Stimulated activated CD4-positive, alpha-beta T cell treated with anti-CD3 and anti-CD28 coated beads, Interleukin-2, amount 100 ng/mL, for 24 hours (primary cell): ENCODE results near the gene GTF2F2.

ENCODE experiments used
- DNase-seq, 2 donors: peaks; one replicate each; pipeline ENCODE4 v3.0.0-alpha.2; 2020

GTF2F2 gene

DNA sequence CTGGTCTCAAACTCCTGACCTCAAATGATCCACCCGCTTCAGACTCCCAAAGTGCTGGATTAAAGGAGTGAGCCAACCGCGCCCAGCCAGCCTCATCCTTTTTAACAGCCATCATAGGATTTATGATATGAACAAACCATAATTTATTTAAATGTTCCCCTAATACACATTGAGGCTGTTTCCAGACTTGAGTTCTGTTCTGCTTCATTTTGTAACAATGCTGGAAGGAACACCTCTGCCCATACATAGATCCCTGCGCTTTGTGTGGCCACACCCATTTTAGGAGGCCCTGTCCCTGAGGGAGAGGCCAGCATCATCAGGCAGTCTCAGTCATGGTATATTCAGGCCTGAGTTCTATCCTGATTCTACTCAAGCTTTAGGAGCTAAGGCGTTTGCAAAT lies 184.8 kb downstream of the GTF2F2 start:
- no peak for DNase-seq

GRCh38 chr13:45306966-45307365 lies 186.7 kb downstream of the GTF2F2 start:
- DNase-seq: no peak

DNA sequence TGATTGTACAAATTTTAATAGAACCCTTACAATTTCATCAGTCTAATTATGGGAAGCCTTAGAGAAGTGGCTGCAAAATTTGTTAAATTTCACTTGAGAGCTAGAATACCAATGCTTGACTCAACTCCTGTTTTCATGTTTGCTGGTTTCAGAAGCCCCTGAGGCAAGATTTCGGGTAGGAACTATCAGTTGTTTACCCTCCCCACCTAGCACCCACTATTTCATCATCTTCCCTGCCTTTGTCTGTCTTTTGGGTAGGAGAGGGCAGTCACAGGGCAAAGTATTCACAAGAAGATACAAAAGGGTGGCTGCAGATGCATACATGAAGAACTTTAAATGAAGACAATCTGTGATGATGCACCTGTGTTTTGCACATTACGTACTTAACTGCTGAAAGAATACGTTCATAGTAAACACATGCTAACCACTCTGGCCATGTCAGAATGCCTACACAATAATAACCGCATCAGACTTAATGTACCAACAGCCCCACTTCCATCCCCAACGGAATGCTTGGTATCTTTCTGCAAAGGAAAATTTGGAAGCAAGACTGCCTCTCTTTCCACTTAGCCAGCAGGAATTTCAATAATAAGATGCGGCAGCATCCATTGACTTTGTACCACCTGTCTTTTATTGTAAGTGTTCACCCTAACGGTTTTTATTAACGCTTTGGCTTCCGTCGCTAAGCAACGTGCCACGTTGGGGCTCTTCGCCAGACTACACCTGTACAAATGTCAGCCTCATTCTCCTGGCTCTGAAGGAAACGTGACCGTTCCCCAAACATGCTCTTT lies 190.2 kb downstream of the GTF2F2 start:
- no peak for DNase-seq

DNA sequence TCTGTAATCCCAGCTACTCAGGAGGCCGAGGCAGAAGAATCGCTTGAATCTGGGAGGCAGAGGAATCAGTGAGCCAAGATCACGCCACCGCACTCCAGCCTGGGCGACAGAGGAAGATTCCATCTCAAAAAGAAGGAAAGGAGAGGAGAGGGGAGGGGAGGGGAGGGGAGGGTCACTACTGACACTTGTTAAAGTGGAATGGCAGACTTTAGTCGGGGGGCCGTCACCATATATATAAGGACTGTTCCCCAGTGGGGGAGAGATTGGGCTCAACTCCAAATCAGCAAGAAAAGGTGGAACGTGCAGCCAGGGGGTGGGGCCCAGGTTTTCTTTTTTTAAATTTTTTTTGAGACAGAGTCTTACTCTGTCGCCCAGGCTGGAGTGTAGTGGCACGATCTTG lies 194.5 kb downstream of the GTF2F2 start:
- DNase-seq: no peak

DNA sequence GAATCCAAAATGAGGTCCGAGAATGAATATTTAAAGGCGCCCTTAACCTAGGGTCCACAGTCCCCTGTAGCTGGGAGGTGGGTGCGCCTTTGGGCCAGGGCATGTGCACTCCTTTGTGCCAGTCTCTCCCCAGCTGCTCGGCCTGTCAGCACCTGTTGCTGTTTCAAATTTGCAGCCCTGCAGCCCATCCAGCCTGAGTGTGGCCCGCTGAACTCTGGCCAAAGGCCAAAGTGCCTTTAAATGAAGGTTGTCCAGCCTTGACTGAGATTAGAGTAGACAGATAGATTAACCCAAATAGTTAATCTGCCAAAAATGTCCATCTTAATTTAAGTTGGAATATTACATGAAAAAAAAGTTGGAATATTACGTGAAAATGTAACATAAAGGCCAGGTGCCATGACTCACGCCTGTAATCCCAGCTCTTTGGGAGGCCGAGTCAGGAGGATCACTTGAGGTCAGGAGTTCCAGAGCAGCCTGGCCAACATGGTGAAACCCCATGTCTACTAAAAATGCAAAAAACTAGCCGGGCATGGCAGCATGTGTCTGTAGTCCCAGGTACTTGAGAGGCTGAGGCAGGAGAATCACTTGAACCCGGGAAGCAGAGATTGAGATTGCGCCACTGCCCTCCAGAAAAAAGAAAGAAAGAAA lies 195.3 kb downstream of the GTF2F2 start:
- no peak for DNase-seq

DNA sequence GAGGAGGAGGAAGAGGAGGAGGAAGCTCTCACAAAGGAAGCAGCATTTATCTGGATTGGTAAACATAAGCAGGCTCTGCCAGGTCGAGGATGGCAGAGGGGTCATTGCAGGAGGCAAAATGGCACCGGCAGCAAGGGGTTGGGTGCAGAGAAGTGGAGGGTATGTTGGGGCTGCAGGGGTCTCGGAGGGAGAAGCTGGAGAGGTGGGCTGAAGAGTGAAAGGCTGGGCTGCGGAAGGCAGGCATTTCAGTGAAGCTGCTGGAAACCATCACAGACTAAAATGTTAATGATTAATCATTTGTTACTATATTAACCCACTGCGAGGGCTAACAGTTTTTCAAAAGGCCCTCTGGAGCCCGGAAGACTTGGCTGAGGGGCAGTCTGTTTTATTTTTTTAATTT lies 196.0 kb downstream of the GTF2F2 start:
- no peak for DNase-seq

DNA sequence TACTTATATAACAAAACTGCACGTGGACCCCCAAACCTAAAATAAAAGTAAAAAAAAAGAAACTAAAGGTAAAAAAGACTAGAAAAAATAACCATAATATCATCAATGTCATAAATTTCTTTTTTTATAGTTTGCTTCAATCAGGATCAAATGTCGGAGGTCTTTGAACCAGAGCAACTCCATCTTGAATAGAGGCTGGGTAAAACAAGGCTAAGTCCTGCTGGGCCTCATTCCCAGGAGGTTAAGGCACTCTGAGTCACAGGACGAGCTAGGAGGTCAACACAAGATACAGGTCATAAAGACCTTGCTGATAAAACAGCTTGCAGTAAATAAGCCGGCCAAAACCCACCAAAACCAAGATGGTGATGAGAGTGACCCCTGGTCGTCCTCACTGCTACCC lies 196.7 kb downstream of the GTF2F2 start:
- DNase-seq: no peak

DNA sequence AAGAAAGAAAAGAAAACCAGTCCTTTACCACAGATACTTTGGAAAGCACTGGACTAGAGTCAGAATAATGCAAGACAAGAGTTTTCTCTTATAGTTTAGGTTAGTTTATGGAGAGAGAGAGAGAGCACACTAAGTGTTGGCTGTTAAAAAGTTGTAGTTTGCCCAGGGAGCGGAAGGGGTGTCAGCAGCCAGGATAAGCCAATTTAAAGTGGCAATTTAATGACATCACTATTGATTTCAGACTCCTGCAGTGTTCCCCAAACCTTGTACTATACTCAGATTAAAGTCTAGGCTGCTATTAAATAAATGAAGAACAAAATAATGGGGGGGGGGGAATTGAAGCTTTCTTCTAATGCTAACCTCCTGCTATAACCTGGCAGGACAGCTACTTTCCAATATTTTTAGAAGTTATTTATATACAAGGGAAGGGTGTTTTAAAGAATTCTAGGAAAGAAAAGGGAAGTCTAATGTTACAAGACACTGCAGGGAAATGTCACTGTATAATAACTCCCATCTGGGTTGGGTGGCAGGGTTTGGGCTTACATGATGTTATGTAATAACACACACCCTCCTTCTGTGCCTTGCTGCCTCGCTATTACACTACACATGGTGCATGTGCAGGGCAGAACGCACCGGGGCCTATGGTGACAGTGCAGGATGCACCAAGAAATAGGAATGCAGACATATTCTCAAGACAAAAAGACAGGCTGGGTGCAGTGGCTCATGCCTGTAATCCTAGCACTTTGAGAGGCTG lies 200.7 kb downstream of the GTF2F2 start:
- DNase-seq: no peak

DNA sequence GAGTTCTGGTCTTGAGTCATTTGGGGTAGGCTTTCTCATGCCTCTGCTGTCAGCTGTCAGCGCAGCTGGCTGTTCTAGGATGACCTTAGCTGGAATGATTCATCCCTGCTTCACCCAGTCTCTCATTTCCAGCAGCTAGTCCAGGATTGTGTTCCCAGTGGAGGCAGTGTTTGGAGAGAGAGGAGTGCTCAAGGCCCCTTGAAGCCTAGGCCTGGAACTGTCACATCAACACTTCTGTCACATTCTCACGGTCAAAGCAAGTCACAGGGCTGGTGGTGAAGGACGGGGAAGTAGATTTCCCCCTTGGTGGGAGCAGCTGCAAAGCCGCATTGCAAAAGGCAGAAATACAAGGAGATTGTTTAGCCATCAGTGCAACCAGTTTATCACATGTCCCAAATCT lies 205.5 kb downstream of the GTF2F2 start:
- DNase-seq: no peak

GRCh38 chr13:45327253-45327955 lies 207.1 kb downstream of the GTF2F2 start:
- DNase-seq: no peak

DNA sequence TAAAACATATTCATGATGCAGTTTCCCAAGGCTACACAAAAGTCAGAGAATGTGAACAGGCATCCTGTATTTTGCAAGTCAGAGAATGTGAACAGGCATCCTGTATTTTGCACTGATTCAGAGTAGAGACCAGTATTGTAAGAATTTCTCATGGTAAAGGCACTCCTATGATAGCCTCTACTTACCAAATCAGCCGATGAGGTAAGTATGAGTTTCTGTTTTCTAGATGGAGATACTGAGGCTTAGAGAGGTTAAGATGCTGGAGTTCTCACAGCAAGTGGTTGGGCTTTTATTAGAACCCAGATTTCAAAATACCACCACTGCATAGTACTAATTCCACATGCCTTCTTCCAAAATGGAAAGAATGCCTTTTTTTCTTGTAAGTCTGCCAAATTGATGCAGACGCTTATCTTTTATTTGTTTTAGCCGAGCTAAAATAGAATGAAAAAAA lies 208.4 kb downstream of the GTF2F2 start:
- no peak for DNase-seq

DNA sequence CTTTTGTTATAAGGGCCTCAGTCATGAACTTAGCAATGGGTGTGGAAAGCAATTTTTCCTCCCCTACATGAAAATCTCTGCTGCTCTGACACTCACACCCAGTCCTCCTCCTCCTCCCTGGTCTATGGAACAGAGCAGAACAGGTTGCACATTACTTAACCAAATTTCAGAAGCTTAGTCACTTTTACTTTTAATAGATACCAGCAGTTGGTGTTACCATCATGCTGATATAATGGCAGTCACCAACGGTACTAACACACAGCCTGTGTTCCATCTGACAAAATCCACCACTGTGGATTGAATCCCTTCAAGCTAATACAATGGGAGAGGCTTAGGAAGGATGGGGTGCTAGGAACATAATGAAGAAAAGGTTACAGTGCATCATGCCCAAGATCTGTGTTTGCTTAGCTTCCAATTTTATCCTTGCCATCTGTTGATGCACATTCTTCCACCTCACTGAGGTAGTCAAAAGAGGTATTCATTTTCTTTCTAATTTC lies 210.9 kb downstream of the GTF2F2 start:
- DNase-seq: no peak

- DNase-seq: no peak
These were observed 211.4 kb downstream of the GTF2F2 start for GRCh38 chr13:45331692-45332035.

DNA sequence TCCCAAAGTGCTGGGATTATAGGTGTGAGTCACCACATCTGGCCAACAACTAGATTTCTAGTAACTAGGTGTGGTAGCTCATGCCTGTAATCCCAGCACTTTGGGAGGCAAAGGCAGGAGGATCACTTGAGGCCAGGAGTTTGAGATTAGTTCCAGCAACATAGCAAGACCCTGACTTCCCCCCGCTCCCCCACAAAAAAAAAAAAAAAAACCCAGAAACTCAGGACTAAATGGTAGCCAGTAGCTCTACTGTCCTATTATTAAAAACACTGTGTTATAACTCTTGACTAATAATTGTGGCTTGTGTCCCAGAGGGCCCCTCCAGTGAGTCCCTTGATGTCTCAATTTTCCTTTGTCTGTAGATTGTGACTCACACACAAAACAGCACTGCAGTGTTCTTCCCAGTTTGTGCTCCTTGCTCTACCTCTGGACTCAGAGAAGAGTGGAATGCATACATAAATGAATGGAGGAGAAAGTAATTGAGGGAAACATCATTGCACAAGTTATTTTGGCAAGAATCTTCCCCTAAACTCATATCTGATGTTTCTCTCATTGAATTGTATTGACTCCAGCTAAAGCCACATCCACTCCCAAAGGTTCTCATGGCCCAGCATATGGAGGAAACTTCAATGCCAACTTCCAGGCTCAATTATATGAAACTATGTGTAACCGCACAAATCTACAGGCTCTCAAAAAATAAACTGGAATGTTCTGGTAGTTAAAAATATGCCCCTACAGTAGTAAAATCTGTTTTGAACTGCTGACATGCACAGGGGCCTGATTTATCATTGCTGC lies 211.9 kb downstream of the GTF2F2 start:
- no peak for DNase-seq

- no peak for DNase-seq
These were observed 212.5 kb downstream of the GTF2F2 start for GRCh38 chr13:45332831-45333219.

DNA sequence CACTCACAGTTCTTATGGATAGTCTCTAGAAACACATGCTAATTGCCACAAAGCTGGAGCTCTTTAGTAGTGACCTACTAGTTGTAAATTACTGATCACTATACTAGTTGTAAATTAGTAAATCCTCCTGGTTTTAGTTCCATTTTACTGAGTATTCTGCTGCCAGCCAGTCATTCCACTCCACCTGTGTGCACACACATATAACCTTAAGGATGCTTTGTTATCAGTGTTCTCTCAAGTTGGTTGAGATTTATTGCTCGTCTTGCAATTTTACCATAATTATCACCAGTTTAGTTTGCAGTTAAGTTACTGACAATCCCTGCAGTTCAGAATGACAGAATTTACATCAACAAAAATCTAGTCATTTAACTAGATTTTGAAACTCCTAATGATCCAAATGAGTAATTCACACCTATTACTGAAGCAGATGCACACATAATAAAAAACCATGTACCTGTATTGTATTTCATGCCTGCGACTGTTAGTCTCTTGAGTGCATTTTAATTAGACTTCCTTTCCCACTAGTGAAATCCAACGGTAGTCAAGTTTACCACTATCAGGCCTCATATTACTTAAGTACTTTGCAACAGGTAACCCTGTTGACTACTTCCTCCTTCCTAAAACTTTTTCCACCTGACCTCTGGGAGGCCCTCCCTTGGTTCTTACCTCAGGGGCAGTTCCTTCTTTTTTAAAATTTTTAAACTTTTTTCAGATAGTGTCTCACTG lies 213.1 kb downstream of the GTF2F2 start:
- no peak for DNase-seq
